ENCODE data around the gene PEBP1.

PEBP1 gene

DNA sequence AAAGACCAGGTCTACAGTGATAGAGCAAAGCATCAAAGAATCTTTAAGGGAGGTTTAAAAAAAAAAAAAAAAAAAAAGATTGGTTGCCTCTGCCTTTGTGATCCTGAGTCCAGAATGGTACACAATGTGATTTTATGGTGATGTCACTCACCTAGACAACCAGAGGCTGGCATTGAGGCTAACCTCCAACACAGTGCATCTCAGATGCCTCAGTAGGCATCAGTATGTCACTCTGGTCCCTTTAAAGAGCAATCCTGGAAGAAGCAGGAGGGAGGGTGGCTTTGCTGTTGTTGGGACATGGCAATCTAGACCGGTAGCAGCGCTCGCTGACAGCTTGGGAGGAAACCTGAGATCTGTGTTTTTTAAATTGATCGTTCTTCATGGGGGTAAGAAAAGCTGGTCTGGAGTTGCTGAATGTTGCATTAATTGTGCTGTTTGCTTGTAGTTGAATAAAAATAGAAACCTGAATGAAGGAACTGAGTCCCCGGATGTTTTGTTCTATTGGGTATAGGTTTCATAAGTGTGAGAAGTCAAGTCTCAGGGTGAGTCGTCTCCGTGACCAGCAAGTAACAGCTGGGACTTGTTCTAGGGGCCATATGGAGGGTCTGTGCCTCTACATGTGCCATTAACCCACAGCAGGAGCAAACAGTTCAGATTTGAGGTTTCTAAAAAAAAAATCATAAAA, 9.3 kb downstream of the PEBP1 start:
- no peak overlapping the region for H3K27ac ChIP-seq (ENCODE audit: low read length)
- no peaks in the 10 kb centered on the region for H3K9me2 ChIP-seq (replicated peaks; ENCODE audit: insufficient read depth, low read length)
- H3K79me2 ChIP-seq (ENCODE audit: low read length): no peaks in the 10 kb centered on the region
- TF ChIP-seq EZH2phosphoT487 (IDR thresholded peaks at IDR 0.05; ENCODE audit: low read length): no peak
- TF ChIP-seq CTCF (IDR thresholded peaks at IDR 0.05; ENCODE audit: low read length): no peak
- no peak for TF ChIP-seq EZH2 (optimal IDR thresholded peaks at IDR 0.05; ENCODE audit: low read depth, low read length)
- H3K36me3 ChIP-seq (replicated peaks; ENCODE audit: insufficient read depth, low read length): no peaks in the 10 kb centered on the region
- no peak for DNase-seq
- H3K9ac ChIP-seq (ENCODE audit: low read length): no peak overlapping the region
- no peak overlapping the region for H2AFZ ChIP-seq (ENCODE audit: low read length)
- H3K27me3 ChIP-seq (replicated peaks; ENCODE audit: insufficient read depth, low read length): no peaks in the 10 kb centered on the region
- no peaks in the 10 kb centered on the region for H4K20me1 ChIP-seq (ENCODE audit: insufficient read depth, low read length)
- no peak overlapping the region for H3K4me2 ChIP-seq (ENCODE audit: low read depth, low read length)
- no peaks in the 10 kb centered on the region for H3K9me3 ChIP-seq (replicated peaks; ENCODE audit: insufficient read depth, low read length)
- H3K4me1 ChIP-seq (ENCODE audit: low read length): no peaks in the 10 kb centered on the region
- no peaks in the 10 kb centered on the region for H3F3A ChIP-seq (ENCODE audit: insufficient read depth, low read length)
- no peak overlapping the region for H3K4me3 ChIP-seq (ENCODE audit: low read length)

DNA sequence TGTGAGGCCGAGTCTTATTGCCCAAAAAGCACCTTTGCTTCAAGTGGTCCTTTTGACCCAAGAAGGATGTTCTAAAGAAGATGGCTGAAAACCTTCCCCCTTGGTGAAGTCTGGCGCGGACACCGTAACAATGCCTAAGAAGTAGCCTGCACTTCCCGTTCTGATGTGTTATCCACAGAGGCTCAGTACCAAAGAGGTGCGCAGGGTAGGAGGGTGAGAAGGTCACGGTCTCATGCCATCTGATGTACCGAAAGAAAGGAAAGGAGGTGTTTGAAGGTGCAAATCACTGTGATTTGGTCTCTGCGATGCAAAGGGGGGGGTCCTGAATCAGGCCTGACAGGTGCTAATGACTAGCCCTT, 9.9 kb downstream of the PEBP1 start:
- DNase-seq: no peak
- H3K27me3 ChIP-seq (replicated peaks; ENCODE audit: insufficient read depth, low read length): no peaks in the 10 kb centered on the region

GRCh38 chr12:118148287-118148686, 12.4 kb downstream of the PEBP1 start:
- DNase-seq: no peak
- Histone ChIP-seq H3K36me3 (replicated peaks; ENCODE audit: insufficient read depth, low read length) (no peaks in the 10 kb centered on the region), H3K9me2 (replicated peaks; ENCODE audit: insufficient read depth, low read length) (no peaks in the 10 kb centered on the region), H3K4me3 (ENCODE audit: low read length) (no peak overlapping the region), H3K4me1 (ENCODE audit: low read length) (no peaks in the 10 kb centered on the region), H3K9me3 (replicated peaks; ENCODE audit: insufficient read depth, low read length) (no peaks in the 10 kb centered on the region), H3K4me2 (ENCODE audit: low read depth, low read length) (no peak overlapping the region), H3K27me3 (replicated peaks; ENCODE audit: insufficient read depth, low read length) (no peaks in the 10 kb centered on the region), H3F3A (ENCODE audit: insufficient read depth, low read length) (no peaks in the 10 kb centered on the region), H2AFZ (ENCODE audit: low read length) (no peak overlapping the region), H3K79me2 (ENCODE audit: low read length) (no peaks in the 10 kb centered on the region), H3K27ac (ENCODE audit: low read length) (no peak overlapping the region), H3K9ac (ENCODE audit: low read length) (no peak overlapping the region), H4K20me1 (ENCODE audit: insufficient read depth, low read length) (no peaks in the 10 kb centered on the region)
- TF ChIP-seq CTCF (IDR thresholded peaks at IDR 0.05; ENCODE audit: low read length): no peak

More for the DNA sequence above, 9.9 kb downstream of the PEBP1 start:
- Histone ChIP-seq H3K36me3 (replicated peaks; ENCODE audit: insufficient read depth, low read length) (no peaks in the 10 kb centered on the region), H3K4me2 (ENCODE audit: low read depth, low read length) (no peak overlapping the region), H3K27ac (ENCODE audit: low read length) (no peak overlapping the region), H3K79me2 (ENCODE audit: low read length) (no peaks in the 10 kb centered on the region), H3F3A (ENCODE audit: insufficient read depth, low read length) (no peaks in the 10 kb centered on the region), H4K20me1 (ENCODE audit: insufficient read depth, low read length) (no peaks in the 10 kb centered on the region), H3K9me2 (replicated peaks; ENCODE audit: insufficient read depth, low read length) (no peaks in the 10 kb centered on the region), H3K4me3 (ENCODE audit: low read length) (no peak overlapping the region), H3K9me3 (replicated peaks; ENCODE audit: insufficient read depth, low read length) (no peaks in the 10 kb centered on the region), H3K4me1 (ENCODE audit: low read length) (no peaks in the 10 kb centered on the region), H2AFZ (ENCODE audit: low read length) (no peak overlapping the region), H3K9ac (ENCODE audit: low read length) (no peak overlapping the region)
- TF ChIP-seq EZH2phosphoT487 (IDR thresholded peaks at IDR 0.05; ENCODE audit: low read length) (no peak), CTCF (IDR thresholded peaks at IDR 0.05; ENCODE audit: low read length) (no peak), EZH2 (optimal IDR thresholded peaks at IDR 0.05; ENCODE audit: low read depth, low read length) (no peak)
